GM21737 (cell line): ENCODE results near the gene DPP3.
"Not testable (repeated sequence)": the region's sequence is repeated elsewhere in the genome, so short reads cannot be mapped to it uniquely, and the experiment has no call there.

Experiments used
- ATAC-seq: cut with Tn5 transposase; IDR thresholded peaks from one replicate; pipeline ENCODE4 v1.9.1; 2021; ENCODE audit warnings: mild to moderate bottlenecking, moderate library complexity; ENCODE audit not compliant: unreplicated experiment

The DPP3 gene

GRCh38 chr11:66464116-66464515 is 16.1 kb upstream of the DPP3 start:
- ATAC-seq: not testable (repeated sequence)

DNA sequence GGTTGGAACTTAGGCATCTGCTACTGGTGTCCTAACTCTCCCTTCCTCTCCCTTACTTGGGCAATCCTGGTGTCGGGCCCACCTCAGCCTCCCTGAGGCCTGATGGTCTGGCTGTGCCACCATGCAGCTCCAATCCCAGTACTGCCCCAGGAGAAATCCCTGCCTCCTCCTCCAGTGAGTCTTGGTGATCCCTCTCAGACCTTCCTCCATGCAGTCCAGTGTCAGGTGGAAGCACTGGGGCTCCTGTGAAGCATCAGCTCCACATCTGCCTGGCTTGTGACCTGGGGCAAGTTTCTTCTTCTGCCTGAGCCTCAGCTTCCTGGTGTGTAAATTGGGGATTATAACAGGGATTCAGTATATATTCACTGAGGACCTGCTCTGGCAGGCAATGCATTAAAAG is 15.3 kb upstream of the DPP3 start:
- no peak for ATAC-seq

- ATAC-seq: no peak
Measured at GRCh38 chr11:66465373-66466224, 14.6 kb upstream of the DPP3 start.

DNA sequence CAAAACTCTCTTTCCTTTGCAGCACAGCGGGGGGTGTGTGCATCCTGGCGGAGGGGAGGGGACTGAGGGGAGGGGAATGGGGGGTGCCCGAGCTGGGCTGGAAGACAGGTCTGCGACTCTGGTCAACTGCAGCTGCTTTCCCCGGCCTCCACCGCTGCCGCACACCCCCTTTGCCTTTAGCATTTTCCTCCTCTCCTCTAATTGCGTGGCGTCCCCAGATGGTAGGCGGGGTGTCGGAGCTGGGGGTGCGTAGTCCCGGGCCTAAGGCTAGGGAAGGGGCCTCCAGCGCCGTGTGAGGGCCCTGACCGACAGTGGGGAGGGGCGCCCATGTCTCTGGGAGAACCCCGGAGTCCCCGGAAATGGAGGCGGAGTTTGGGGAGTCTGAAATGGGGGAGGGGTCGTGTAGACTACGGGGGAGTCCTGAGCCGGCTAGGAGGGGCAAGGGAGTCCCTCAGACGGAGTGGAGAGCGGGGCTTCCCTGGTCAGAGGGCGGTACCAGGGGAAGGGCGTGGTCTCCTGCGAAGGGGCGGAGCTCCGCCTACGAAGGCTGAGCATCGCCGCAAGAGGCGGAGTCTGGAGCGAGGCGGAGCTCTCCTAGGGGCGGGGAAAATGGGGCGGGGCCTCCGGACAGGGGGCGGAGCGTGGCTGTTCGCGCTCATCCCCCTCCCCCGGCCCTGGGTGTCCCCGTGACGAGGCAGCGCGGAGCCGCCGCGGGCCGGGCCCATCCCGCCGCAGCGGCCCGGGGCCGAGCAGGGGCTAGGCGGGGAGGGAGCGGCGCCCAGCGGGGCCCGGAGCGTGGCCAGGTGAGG is 13.8 kb upstream of the DPP3 start, which contains the start of gene PELI3:
TSS of gene PELI3 (plus strand) at position 681 of the 809 bp plus-strand sequence. CDS start 1,224 bp downstream, outside the sequence.
- ATAC-seq: peak; percentile 80

DNA sequence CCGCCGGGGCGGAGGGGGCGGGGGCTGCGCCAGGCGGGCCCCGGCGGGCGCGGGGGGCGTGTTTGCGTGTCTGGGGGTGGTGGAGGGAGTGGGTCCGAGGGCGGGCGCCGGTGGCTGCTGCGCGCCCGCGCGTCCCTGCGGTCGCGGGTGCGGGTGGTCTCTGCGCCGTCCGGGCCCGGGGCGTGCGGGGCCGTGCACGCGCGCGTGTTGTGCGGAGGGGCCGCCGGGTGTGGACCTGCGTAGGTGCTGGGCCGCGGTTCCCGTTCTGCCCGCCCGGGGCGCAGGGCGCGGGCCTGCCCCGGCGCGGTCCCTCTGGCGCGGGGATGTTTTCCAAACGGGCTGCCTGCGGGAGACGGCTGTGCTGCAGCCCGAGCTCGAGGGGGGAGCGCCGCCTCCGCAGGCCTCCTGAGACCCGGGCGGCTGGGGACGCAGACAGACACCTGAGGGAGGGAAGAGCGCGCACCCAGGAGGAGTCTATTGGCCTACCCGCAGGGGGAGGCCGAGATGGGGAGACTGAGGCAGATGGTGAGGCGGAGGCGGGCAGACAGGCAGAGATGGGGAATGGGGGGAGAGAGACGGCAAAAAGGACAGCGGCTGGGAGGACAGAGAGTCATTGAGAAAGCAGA is 13.1 kb upstream of the DPP3 start:
- no peak for ATAC-seq

- no peak for ATAC-seq
Measured at GRCh38 chr11:66467756-66468155, 12.5 kb upstream of the DPP3 start.

DNA sequence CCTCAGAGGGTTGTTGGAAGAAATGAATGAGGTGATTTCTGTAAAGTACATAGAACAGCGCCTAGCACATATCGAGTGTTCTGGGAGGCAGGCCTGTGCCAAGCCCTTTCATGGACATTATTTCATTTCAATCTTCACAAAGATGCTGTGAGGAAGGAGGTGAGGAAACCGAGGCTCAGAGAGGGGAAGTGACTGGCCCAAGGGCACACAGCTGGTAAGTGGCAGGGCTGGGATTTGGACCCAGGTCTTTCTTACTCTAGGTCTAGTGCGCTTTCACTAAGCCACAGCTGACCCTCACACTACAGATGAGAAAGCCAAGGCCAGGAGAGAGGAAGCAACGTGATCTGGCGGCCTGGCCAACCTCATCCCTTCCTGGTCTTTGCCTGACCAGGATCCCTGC is 11.5 kb upstream of the DPP3 start:
- ATAC-seq: no peak

DNA sequence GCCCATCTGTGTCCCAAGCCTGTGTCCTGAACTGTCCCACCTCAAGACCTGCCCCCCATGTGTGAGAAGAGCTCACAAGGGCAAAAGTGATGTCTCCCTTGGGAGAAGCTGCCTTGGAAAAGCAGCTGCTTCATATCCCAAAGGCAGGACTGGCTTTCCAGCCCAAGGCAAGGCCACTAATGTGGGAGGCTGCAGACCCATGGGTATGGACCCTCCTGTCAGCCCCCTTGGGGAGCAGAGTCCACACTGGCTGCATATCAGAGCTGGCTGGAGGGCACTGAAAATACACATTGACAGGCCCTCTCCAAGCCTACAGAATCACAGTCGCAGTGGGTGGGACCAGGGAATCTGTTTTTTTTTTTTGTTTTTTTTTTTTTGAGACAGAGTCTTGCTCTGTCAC is 10.8 kb upstream of the DPP3 start:
- no peak for ATAC-seq

DNA sequence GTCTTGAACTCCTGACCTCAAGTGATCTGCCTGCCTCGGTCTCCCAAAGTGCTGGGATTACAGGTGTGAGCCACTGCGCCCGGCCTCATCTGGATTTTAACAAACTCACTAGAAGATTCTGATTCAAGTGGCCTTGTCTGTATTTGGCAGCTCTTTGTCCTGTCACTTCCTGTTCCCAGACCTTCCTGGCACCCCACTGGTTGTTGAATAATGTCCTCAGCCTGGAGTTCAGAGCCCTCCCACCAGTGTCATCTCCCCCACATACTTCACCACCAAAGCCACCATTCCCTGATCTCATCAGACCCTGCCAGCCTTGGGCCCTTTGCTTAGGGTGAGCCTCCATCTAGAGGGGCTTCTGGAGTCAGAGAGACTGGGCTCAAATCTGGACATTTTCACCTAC is 10.2 kb upstream of the DPP3 start:
- ATAC-seq: no peak

- no peak for ATAC-seq
Measured at GRCh38 chr11:66471142-66471541, 9.1 kb upstream of the DPP3 start.

GRCh38 chr11:66472054-66472453 is 8.2 kb upstream of the DPP3 start:
- no peak for ATAC-seq

GRCh38 chr11:66473167-66473566 is 7.1 kb upstream of the DPP3 start:
- ATAC-seq: no peak

DNA sequence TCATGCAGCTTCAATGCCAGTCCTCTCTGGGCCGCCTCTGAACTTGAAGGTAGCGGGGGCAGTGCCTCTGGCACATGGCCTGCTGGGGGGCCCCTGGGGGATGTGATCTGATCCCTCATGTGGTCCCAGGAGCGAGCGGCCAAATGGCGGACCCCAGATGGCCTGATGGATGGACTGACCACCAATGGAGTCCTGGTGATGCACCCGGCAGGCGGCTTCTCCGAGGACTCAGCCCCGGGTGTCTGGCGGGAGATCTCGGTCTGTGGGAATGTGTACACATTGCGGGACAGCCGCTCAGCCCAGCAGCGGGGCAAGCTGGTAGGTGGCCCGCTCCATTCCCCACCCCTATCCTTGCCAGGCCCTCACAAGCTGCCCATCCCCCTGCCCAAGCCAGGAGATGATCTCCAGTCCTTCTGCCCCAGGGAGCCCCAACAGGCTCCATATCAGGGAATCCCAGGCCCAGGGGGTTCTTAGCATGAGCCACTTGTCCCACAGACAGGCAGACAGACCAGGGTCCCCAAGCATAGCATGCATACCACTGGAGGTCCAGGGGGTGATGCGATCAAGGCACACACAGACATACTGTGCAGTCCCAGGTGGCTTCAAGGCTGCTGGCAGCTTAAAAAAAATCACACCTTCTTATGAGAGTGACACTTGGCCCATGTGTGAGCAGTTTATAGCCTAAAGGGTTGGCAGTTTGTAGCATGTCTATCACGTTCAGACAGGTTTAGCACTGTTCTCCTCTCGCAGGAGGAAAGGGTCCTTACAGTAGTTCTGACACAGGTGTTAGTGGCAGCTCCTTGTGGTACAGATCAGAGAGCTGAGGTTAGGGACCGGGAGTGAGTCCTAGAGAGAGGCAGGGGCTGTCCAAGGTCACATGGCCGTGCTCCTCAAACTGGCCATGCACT is 6.4 kb upstream of the DPP3 start:
- ATAC-seq: no peak

DNA sequence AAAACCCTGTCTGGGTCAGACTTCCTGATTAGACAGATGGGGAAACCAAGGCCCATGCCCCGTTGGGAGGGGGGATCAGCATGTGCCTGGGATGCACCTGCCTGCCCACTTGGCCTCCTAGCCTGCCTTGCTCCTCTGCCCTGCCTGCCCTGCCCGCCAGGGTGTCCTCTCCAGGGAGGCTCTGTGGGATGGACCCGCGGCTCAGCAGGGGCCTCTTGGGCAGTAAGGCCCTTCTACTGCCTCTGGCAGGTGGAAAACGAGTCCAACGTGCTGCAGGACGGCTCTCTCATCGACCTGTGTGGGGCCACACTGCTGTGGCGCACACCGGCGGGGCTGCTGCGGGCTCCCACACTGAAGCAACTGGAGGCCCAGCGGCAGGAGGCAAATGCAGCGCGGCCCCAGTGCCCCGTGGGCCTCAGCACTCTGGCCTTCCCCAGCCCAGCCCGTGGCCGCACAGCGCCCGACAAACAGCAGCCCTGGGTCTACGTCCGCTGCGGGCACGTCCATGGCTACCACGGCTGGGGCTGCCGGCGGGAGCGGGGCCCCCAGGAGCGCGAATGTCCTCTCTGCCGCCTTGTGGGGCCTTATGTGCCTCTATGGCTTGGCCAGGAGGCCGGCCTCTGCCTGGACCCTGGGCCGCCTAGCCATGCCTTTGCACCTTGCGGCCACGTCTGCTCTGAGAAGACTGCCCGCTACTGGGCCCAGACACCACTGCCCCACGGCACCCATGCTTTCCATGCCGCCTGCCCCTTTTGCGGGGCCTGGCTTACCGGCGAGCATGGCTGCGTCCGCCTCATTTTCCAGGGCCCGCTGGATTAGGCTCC is 4.7 kb upstream of the DPP3 start:
- ATAC-seq: no peak

- no peak for ATAC-seq
Measured at GRCh38 chr11:66476173-66476840, 3.9 kb upstream of the DPP3 start.

- no peak for ATAC-seq
Measured at GRCh38 chr11:66476841-66477251, 3.4 kb upstream of the DPP3 start.

DNA sequence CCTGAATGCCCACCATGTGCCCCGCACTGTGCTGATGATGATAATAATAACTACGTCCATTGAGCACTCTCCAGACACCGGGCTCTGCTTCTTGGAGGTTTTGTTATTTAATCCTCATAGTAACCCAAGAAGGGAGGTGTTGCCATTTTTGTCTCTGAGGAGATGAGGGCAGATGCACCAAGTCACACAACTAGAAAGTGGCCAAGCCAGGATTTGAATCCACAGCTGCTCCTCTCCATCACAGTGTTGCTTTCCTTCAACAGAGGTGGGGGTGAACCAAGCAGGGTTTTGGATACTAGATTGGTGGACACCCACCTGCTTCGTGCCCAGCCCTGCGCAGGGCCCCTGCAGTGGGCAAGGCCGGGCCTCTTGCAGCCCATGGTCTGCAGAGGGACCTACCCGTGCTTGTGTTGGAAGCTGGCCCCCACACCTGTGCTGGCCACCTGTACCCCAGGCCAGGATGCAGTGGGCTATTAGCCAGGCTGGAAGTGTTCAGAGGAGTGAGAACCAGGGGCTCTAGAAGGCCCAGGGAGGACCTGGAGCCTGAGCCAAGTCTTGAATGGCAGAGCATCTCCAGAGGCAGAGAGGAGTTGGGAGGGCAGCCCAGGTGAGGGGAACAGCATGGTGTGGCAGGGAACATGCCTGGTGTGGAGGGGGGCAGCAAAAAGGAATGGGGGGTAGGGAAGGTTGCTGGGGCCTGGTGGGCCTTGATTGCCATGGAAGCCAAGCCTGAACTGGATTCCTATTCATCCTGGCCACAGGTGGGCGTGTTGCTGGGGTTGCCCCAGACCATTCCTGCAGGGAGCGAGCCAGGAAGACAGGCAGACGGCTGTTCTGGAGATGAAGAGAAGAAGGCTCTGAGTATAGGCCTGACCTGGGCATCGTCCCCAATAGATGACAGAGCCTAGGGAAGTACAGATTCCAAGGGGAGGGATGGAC is 2.7 kb upstream of the DPP3 start:
- ATAC-seq: no peak
